ENCODE data around the gene NKX6-1.

DNA sequence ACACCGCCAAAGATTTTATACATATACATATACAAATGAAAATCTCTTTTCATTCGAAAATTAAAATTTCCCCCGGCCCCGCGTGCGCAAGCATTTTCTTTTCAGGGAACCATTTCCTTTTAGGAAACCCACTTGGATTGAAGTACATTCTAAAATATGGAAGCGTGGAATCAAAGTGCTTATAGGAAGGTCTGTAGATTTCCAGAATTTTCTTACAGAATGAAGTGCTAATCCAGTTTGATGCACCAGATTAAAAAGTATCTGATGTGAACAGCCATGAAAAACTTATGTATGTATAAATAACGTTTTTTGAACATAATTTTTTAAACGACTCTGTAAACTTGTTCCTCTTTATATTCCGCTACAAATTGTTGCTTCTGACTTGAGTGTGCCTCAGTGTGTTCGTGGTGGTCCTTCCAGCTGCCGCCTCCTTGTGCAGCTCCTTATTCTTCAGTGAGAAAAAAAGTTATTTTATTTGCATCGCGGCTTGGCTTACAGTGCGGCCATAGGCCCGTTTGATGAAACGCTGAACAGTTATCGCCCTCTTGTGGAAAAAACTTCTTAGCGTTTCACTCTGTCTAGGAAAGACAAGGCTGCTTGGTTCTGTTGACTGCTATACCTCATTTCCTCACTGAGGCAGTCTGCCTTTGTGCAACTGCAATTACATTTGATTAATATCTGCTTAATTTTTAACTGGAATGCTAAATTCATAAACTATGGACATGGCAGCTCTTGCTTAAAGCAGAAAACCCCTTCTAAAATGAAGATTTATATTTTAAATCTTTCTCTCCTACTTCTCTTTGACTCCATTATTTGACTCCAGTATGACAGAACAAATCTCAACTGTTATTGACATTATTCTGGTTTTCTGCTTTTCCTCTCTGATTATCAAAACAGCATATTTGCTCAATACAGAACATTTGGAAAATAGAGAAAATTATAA is 4.7 kb upstream of the NKX6-1 start:
- peak; percentile 93 for TF ChIP-seq EZH2 (IDR thresholded peaks at IDR 0.05; ENCODE audit: insufficient read depth, poor library complexity, severe bottlenecking)
- no peak for TF ChIP-seq EZH2phosphoT487 (IDR thresholded peaks at IDR 0.05; ENCODE audit: insufficient read depth, low read depth)
